ENCODE data around the gene CLEC10A. TPM values are rescaled to one million over a fixed set of nuclear protein-coding genes. Genes with fewer than 3 reads are reported as not detected.

CLEC10A gene
- total and polyA plus RNA-seq, 2 donors (not counting 3 experiments of a cell fraction or from before 2014, with no cell fraction given), result 0.14 TPM; not detected in 1

DNA sequence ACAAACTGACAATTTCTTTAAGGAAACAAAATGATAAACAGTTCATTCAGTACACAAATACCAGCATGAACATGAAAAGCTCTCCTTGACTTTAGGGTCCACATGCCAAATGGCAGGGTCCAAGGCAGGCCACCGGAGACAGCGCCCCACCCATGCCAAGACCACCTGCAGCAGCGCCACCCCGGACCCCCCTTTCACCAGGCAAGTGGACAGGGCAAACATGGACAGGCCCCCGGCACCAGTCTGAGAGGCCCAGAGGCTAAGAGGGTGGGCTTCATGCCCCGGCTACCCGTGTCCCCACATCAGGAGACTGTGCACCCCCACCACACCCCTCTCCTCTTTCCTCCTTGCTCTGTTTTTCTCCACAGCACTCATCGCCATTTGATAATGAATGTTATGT, 49.3 kb upstream of the CLEC10A start:
- Histone ChIP-seq H3K9ac (replicated peaks; ENCODE audit: extremely low read depth, insufficient read depth, low read length) (no peak overlapping the region), H3K79me2 (ENCODE audit: control insufficient read depth, insufficient read depth, low read length) (no peaks in the 10 kb centered on the region), H3K27me3 (ENCODE audit: control insufficient read depth in 2 of 2, insufficient read depth in 2 of 2, low read length in 2 of 2) (no peaks in the 10 kb centered on the region), H2AFZ (ENCODE audit: low read depth, low read length) (no peak overlapping the region), H3K9me3 (replicated peaks; ENCODE audit: control insufficient read depth, insufficient read depth, low read length) (no peaks in the 10 kb centered on the region), H3K27ac (ENCODE audit: insufficient read depth, low read depth, low read length) (no peak overlapping the region), H3K36me3 (ENCODE audit: control insufficient read depth in 2 of 2, extremely low read depth in 1 of 2, insufficient read depth in 2 of 2, low read length in 2 of 2) (no peaks in the 10 kb centered on the region), H3K9me1 (replicated peaks; ENCODE audit: control insufficient read depth, extremely low read depth, insufficient read depth, low read length) (no peaks in the 10 kb centered on the region), H3K4me2 (ENCODE audit: insufficient read depth, low read length) (no peak overlapping the region), H3K4me1 (ENCODE audit: control insufficient read depth, extremely low read depth, insufficient read depth, low read length) (peaks cover 24% of the 10 kb centered on the region), H3K4me3 (replicated peaks in 1 of 3; ENCODE audit: insufficient read depth in 1 of 3, low read depth in 1 of 3, low read length in 3 of 3) (no peak overlapping the region), H4K20me1 (replicated peaks; ENCODE audit: control insufficient read depth, extremely low read depth, insufficient read depth, low read length) (no peaks in the 10 kb centered on the region)
- FAIRE-seq (no peak), DNase-seq (ENCODE audit: low read depth, low spot score) (no peak)
- intact Hi-C loops (cut with micrococcal nuclease), result loop anchor here (10.0 kb wide), 1 partner anchor 1205 kb away; the partner anchor contains the start of gene ODF4
- CTCF ChIA-PET, result interaction anchor here (1.5 kb wide), 1 partner anchor 83 kb away, joined by 4 read pairs; no protein-coding TSS in a partner anchor
- no TSS peak for BruUV-seq (replicated peaks)
- TF ChIP-seq EZH2 (IDR thresholded peaks at IDR 0.05; ENCODE audit: borderline replicate concordance, low read depth, low read length, severe bottlenecking), result no peak
- no peak for TF ChIP-seq POLR2A (IDR thresholded peaks at IDR 0.05; ENCODE audit: low read depth, low read length)
- TF ChIP-seq FOS (IDR thresholded peaks at IDR 0.05; ENCODE audit: borderline replicate concordance, insufficient read depth, low read length), result no peak
- no peak for TF ChIP-seq POLR2AphosphoS5 (IDR thresholded peaks at IDR 0.05; ENCODE audit: insufficient read depth, low read depth, low read length)
- TF ChIP-seq, protein P1, sequence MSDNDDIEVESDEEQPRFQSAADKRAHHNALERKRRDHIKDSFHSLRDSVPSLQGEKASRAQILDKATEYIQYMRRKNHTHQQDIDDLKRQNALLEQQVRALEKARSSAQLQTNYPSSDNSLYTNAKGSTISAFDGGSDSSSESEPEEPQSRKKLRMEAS (IDR thresholded peaks at IDR 0.05; ENCODE audit: insufficient read depth, insufficient read length), result no peak
- TF ChIP-seq, protein P2, sequence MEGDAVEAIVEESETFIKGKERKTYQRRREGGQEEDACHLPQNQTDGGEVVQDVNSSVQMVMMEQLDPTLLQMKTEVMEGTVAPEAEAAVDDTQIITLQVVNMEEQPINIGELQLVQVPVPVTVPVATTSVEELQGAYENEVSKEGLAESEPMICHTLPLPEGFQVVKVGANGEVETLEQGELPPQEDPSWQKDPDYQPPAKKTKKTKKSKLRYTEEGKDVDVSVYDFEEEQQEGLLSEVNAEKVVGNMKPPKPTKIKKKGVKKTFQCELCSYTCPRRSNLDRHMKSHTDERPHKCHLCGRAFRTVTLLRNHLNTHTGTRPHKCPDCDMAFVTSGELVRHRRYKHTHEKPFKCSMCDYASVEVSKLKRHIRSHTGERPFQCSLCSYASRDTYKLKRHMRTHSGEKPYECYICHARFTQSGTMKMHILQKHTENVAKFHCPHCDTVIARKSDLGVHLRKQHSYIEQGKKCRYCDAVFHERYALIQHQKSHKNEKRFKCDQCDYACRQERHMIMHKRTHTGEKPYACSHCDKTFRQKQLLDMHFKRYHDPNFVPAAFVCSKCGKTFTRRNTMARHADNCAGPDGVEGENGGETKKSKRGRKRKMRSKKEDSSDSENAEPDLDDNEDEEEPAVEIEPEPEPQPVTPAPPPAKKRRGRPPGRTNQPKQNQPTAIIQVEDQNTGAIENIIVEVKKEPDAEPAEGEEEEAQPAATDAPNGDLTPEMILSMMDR (IDR thresholded peaks at IDR 0.05; ENCODE audit: extremely low read depth in 1 of 2, insufficient read depth in 1 of 2, low read depth in 1 of 2, low read length in 2 of 2), result no peak
- TF ChIP-seq MYC (IDR thresholded peaks at IDR 0.05; ENCODE audit: low read depth, low read length), result no peak
- TF ChIP-seq GATA2 (IDR thresholded peaks at IDR 0.05; ENCODE audit: insufficient read depth, insufficient read length, low read depth, low read length), result no peak
- TF ChIP-seq JUN (IDR thresholded peaks at IDR 0.05; ENCODE audit: borderline replicate concordance, insufficient read depth, insufficient read length, low read depth), result no peak
- dilution Hi-C loops (cut with MboI; ENCODE audit: extremely low pct_ligation_motif_present, low sequenced_read_pairs), result no loop called here
- POLR2A ChIA-PET, result no interaction called here

Data from endothelial cell of umbilical vein (primary cell).